HepG2 (cell line): ENCODE results near the gene BLMH. TPM values are rescaled to one million over a fixed set of nuclear protein-coding genes. Genes with fewer than 3 reads are reported as not detected.

Experiments used
- ATAC-seq: fragments of 200-7000 bp; cut with Tn5 transposase; 3 replicates; pipeline ENCODE4 v1.9.1; 2020; ENCODE audit warnings: mild to moderate bottlenecking, moderate library complexity
- BruUV-seq: library from RNA; stranded (reverse); fragments of 400-500 nt; replicated peaks from 2 replicates; lab custom pipeline; 2021; lab: Mats Ljungman, UMichigan
- CTCF ChIA-PET: fragments of 300-600 bp; formaldehyde crosslinking; extraction: SDS; loops from one replicate; lab custom pipeline; 2021; ENCODE audit warnings: low total read pairs, inconsistent platforms, low intra/inter-chr PET ratio; lab: Yijun Ruan, JAX
- POLR2A ChIA-PET: fragments of 350-600 bp; sonication (Branson Sonifier 250); formaldehyde crosslinking; loops from one replicate; lab custom pipeline; 2020; ENCODE audit warnings: antibody characterized with exemption, inconsistent platforms; lab: Yijun Ruan, JAX
- DNase-seq: peaks from one replicate; pipeline ENCODE4 v3.0.0-alpha.2; 2015; ENCODE audit warnings: low spot score
- FAIRE-seq: peaks from 3 replicates; lab custom pipeline; 2011; peaks lifted over from hg19 to GRCh38; lab: Jason Lieb, UNC
- H2AFZ ChIP-seq: one replicate; pipeline ENCODE4 v1.6.1; 2011; ENCODE audit warnings: low read length, inconsistent platforms
- H3K27ac ChIP-seq: fragments of 300-600 bp; 3 replicates; pipeline ENCODE4 v1.8.0; 2011; ENCODE audit warnings: mixed run types, mild to moderate bottlenecking, mixed read lengths, low read length, inconsistent platforms; ENCODE audit not compliant: insufficient read depth; ENCODE audit errors: extremely low read length
- H3K27me3 ChIP-seq, 2 experiments: fragments of 200-600 bp in 1 of 2; 2 replicates in 1 of 2; 3 replicates in 1 of 2; pipeline versions ENCODE4 v1.6.0 to v1.8.0; 2011; ENCODE audit warnings: low read length in 2 of 2, mild to moderate bottlenecking in 2 of 2, moderate library complexity in 2 of 2, inconsistent platforms in 1 of 2; ENCODE audit not compliant: insufficient read depth in 2 of 2, control insufficient read depth in 1 of 2
- H3K36me3 ChIP-seq, 2 experiments: fragments of 200-600 bp in 1 of 2; replicated peaks in 1 of 2; 2 replicates in 1 of 2; 3 replicates in 1 of 2; pipeline versions ENCODE4 v1.5.1 to v1.8.0; 2011; ENCODE audit warnings: low read length in 2 of 2, inconsistent platforms in 1 of 2; ENCODE audit not compliant: insufficient read depth in 2 of 2, control insufficient read depth in 1 of 2
- H3K4me1 ChIP-seq: 2 replicates; pipeline ENCODE4 v1.5.1; 2012; ENCODE audit warnings: low read length, inconsistent platforms; ENCODE audit not compliant: insufficient read depth
- H3K4me2 ChIP-seq: 2 replicates; pipeline ENCODE4 v1.6.0; 2011; ENCODE audit warnings: low read depth, low read length, inconsistent platforms
- H3K4me3 ChIP-seq, 3 experiments: fragments of 200-600 bp in 1 of 3; sonication (generic), shearing (Covaris generic) in 1 of 3; replicated peaks in 1 of 3; 2 replicates each; pipeline ENCODE4 v1.5.1; 2011 to 2016; ENCODE audit warnings: low read length in 3 of 3, inconsistent platforms in 2 of 3, low read depth in 2 of 3, mild to moderate bottlenecking in 2 of 3, control low read depth in 1 of 3, mixed read lengths in 1 of 3; ENCODE audit not compliant: insufficient read depth in 1 of 3
- H3K79me2 ChIP-seq: one replicate; pipeline ENCODE4 v1.6.1; 2011; ENCODE audit warnings: low read length, inconsistent platforms; ENCODE audit not compliant: insufficient read depth
- H3K9ac ChIP-seq: 2 replicates; pipeline ENCODE4 v1.6.0; 2011; ENCODE audit warnings: mild to moderate bottlenecking, low read depth, low read length, inconsistent platforms; ENCODE audit not compliant: insufficient read depth
- H3K9me3 ChIP-seq: 2 replicates; pipeline ENCODE4 v1.5.1; 2012; ENCODE audit warnings: mild to moderate bottlenecking, low read length
- H4K20me1 ChIP-seq: 2 replicates; pipeline ENCODE4 v1.6.0; 2011; ENCODE audit warnings: inconsistent platforms, mild to moderate bottlenecking, low read length, moderate library complexity; ENCODE audit not compliant: insufficient read depth
- CBFB ChIP-seq: sonication (generic); formaldehyde crosslinking; IDR thresholded peaks from 2 replicates; pipeline ENCODE4 v1.4.0; 2020; ENCODE audit warnings: missing genetic modification reagents
- CHCHD3 ChIP-seq: sonication (generic); formaldehyde crosslinking; IDR thresholded peaks from 2 replicates; pipeline ENCODE4 v1.8.0; 2022; ENCODE audit warnings: mild to moderate bottlenecking, missing genetic modification reagents, moderate library complexity
- CTCF ChIP-seq: sonication (generic); formaldehyde crosslinking; IDR thresholded peaks from 2 replicates; pipeline ENCODE4 v1.5.0; 2020; ENCODE audit warnings: mild to moderate bottlenecking, missing genetic modification reagents, moderate library complexity
- ELF1 ChIP-seq: sonication (generic); formaldehyde crosslinking; IDR thresholded peaks from 2 replicates; pipeline ENCODE4 v1.4.0; 2020; ENCODE audit warnings: missing genetic modification reagents
- FLYWCH1 ChIP-seq: sonication (generic); formaldehyde crosslinking; IDR thresholded peaks from 2 replicates; pipeline ENCODE4 v1.8.1; 2023; ENCODE audit warnings: mild to moderate bottlenecking, missing genetic modification reagents
- GATAD2A ChIP-seq: IDR thresholded peaks from 2 replicates; pipeline ENCODE4 v1.6.1; 2016
- HNF4A ChIP-seq: sonication (generic); formaldehyde crosslinking; IDR thresholded peaks from 2 replicates; pipeline ENCODE4 v1.4.0; 2020; ENCODE audit warnings: missing genetic modification reagents
- HOXD1 ChIP-seq: sonication (generic); formaldehyde crosslinking; IDR thresholded peaks from 2 replicates; pipeline ENCODE4 v1.5.0; 2020; ENCODE audit warnings: missing genetic modification reagents
- KDM3A ChIP-seq: IDR thresholded peaks from 2 replicates; pipeline ENCODE4 v1.6.1; 2018; ENCODE audit warnings: low read depth, missing compliant biosample characterization
- NFIC ChIP-seq: IDR thresholded peaks from 2 replicates; pipeline ENCODE4 v1.6.1; 2012; ENCODE audit warnings: mild to moderate bottlenecking, low read length, inconsistent platforms
- PAXIP1 ChIP-seq: sonication (generic); formaldehyde crosslinking; conservative IDR thresholded peaks from 2 replicates; pipeline ENCODE4 v1.4.0; 2020; ENCODE audit warnings: mild to moderate bottlenecking, missing genetic modification reagents, moderate library complexity
- PRMT3 ChIP-seq: sonication (generic); formaldehyde crosslinking; IDR thresholded peaks from 2 replicates; pipeline ENCODE4 v1.8.1; 2022; ENCODE audit warnings: low read depth, mild to moderate bottlenecking, moderate library complexity, missing genetic modification reagents, borderline replicate concordance
- RAD21 ChIP-seq: fragments of 450-650 bp; formaldehyde crosslinking; IDR thresholded peaks from 2 replicates; pipeline ENCODE4 v1.5.0; 2020; ENCODE audit warnings: mild to moderate bottlenecking
- SMC3 ChIP-seq: IDR thresholded peaks from 2 replicates; pipeline ENCODE4 v1.6.1; 2011; ENCODE audit warnings: low read length, improper control_type of control experiment
- STAG1 ChIP-seq: sonication (generic); formaldehyde crosslinking; IDR thresholded peaks from 2 replicates; pipeline ENCODE4 v1.4.0; 2020; ENCODE audit warnings: missing genetic modification reagents
- ZFP41 ChIP-seq: sonication (generic); formaldehyde crosslinking; IDR thresholded peaks from 2 replicates; pipeline ENCODE4 v1.4.0; 2020; ENCODE audit warnings: mild to moderate bottlenecking, missing genetic modification reagents, borderline replicate concordance
- ZNF264 ChIP-seq: sonication (generic); formaldehyde crosslinking; IDR thresholded peaks from 2 replicates; pipeline ENCODE4 v1.4.0; 2020; ENCODE audit warnings: missing genetic modification reagents
- ZNF710 ChIP-seq: sonication (generic); formaldehyde crosslinking; IDR thresholded peaks from 2 replicates; pipeline ENCODE4 v1.5.0; 2020; ENCODE audit warnings: mild to moderate bottlenecking, missing genetic modification reagents, borderline replicate concordance
- in situ Hi-C: cut with HindIII; loops from 2 replicates; pipeline ENCODE4 v1.10.0; 2017; ENCODE audit warnings: low pct_unique_long_range_greater_than_20kb; ENCODE audit not compliant: extremely low pct_ligation_motif_present
- intact Hi-C: fragments of 100-400 bp; cut with micrococcal nuclease; formaldehyde crosslinking; loops from one replicate; pipeline ENCODE4 v1.10.0; 2022; ENCODE audit not compliant: unreplicated experiment
- polyA plus RNA-seq, 8 experiments: library from polyadenylated mRNA; depleted of rRNA in 3 of 8; stranded (reverse) in 7 of 8; unstranded in 1 of 8; fragments of >200 nt; fragmentation: Illumina TruSeq in 4 of 8; extraction: Trizol in 4 of 8; gene quantifications; 2 replicates each; pipeline versions ENCODE4 v1.2.1 to v1.2.3, GENCODE V29; 2011 to 2016; ENCODE audit warnings: low read depth in 4 of 8, missing spikeins in 1 of 8, mixed read lengths in 1 of 8; ENCODE audit not compliant: insufficient read depth in 1 of 8
- total RNA-seq, 5 experiments: library from RNA; depleted of rRNA; stranded (reverse); fragments of >200 nt; fragmentation: Illumina TruSeq; extraction: Trizol; gene quantifications; 2 replicates each; pipeline ENCODE4 v1.2.3, GENCODE V29; 2016; ENCODE audit warnings: low read depth in 1 of 5

Gene BLMH
- total and polyA plus RNA-seq, 2 of the 13 experiments (the other 11 are each of a cell fraction or from before 2014, with no cell fraction given): 12.1 to 41.0 TPM

GRCh38 chr17:30278032-30278431 lies 13.7 kb downstream of the BLMH start:
- Histone ChIP-seq H3K9me3 (no peaks in the 10 kb centered on the region), H3K9ac (no peak overlapping the region), H3K27me3 (no peaks in the 10 kb centered on the region), H3K79me2 (no peaks in the 10 kb centered on the region), H3K27ac (no peak overlapping the region), H4K20me1 (no peaks in the 10 kb centered on the region), H3K36me3 (peaks cover 2 to 43% of the 10 kb centered on the region in 2 experiments; a peak in 4 of 5 replicates), H2AFZ (no peak overlapping the region), H3K4me1 (no peaks in the 10 kb centered on the region), H3K4me2 (no peak overlapping the region), H3K4me3 (no peak overlapping the region)
- no peak for TF ChIP-seq PAXIP1 (CRISPR knock-in tag)
- TF ChIP-seq KDM3A (CRISPR knock-in tag): no peak
- no peak for TF ChIP-seq ELF1 (CRISPR knock-in tag)
- no peak for TF ChIP-seq FLYWCH1 (CRISPR knock-in tag)
- no peak for TF ChIP-seq HNF4A (CRISPR knock-in tag)
- peak; percentile 83 for TF ChIP-seq STAG1 (CRISPR knock-in tag)
- TF ChIP-seq NFIC: no peak
- TF ChIP-seq CBFB: no peak
- peak; percentile 61 for TF ChIP-seq CTCF (CRISPR knock-in tag)
- TF ChIP-seq ZNF710 (CRISPR knock-in tag): no peak
- no peak for TF ChIP-seq HOXD1 (CRISPR knock-in tag)
- TF ChIP-seq CHCHD3 (CRISPR knock-in tag): no peak
- 0 out of 2 replicates have a peak, but pooled peaks have one; percentile 17 for TF ChIP-seq GATAD2A
- TF ChIP-seq SMC3: peak; percentile 77
- TF ChIP-seq ZNF264 (CRISPR knock-in tag): no peak
- no peak for TF ChIP-seq ZFP41
- peak; percentile 50; the same call in 1 of the 2 replicates for TF ChIP-seq RAD21 (CRISPR knock-in tag)
- no peak for TF ChIP-seq PRMT3
- no TSS peak for BruUV-seq
- ATAC-seq (peak; percentile 67; the same call in 2 of the 3 replicates), DNase-seq (peak; percentile 49), FAIRE-seq (peak; percentile 15)
- POLR2A ChIA-PET: interaction anchor here (1.0 kb wide), 1 partner anchor 173 kb away, joined by 3 read pairs; no protein-coding TSS in a partner anchor
- intact Hi-C loops (loop anchor here (1.0 to 5.0 kb wide), 3 partner anchors 59 to 174 kb away; no protein-coding TSS in a partner anchor), in situ Hi-C loops (loop anchor here (5.0 kb wide), 1 partner anchor 151 kb away; no protein-coding TSS in a partner anchor)
- CTCF ChIA-PET: interaction anchor here (0.8 to 1.4 kb wide), 4 partner anchors 59 to 174 kb away, joined by 3 to 14 read pairs (median 4); no protein-coding TSS in a partner anchor
